NB4 (cell line): ENCODE measurements around the gene ERV3-1.
"Not testable (repeated sequence)": the region's sequence is repeated elsewhere in the genome, so short reads cannot be mapped to it uniquely, and the experiment has no call there.

Source experiments
- DNase-seq: peaks from one replicate; pipeline ENCODE4 v3.0.0; 2010; ENCODE audit warnings: low read depth
- H3K4me3 ChIP-seq: one replicate; pipeline ENCODE4 v1.5.1; 2011; ENCODE audit warnings: mild to moderate bottlenecking, low read depth, low read length, moderate library complexity
- CTCF ChIP-seq: IDR thresholded peaks from one replicate; pipeline ENCODE4 v1.5.1; 2012; ENCODE audit warnings: low read depth, low read length
- MAX ChIP-seq: IDR thresholded peaks from 2 replicates; pipeline ENCODE4 v1.6.1; 2011; ENCODE audit warnings: low read depth, low read length
- MYC ChIP-seq: IDR thresholded peaks from 2 replicates; pipeline ENCODE4 v1.6.1; 2011; ENCODE audit warnings: low read depth, low read length
- POLR2A ChIP-seq: IDR thresholded peaks from 2 replicates; pipeline ENCODE4 v1.6.1; 2011; ENCODE audit warnings: mild to moderate bottlenecking; ENCODE audit not compliant: insufficient read length; ENCODE audit errors: extremely low read depth

The ERV3-1 gene

GRCh38 chr7:64947252-64948000 lies 59.1 kb downstream of the ERV3-1 start:
- no peak overlapping the region for H3K4me3 ChIP-seq
- no peak for TF ChIP-seq CTCF
- TF ChIP-seq MYC, result no peak
- no peak for TF ChIP-seq MAX
- TF ChIP-seq POLR2A, result no peak
- no peak for DNase-seq

- DNase-seq, result peak; percentile 61
- TF ChIP-seq MAX, result no peak
- no peak for TF ChIP-seq POLR2A
- peak; percentile 55 for TF ChIP-seq CTCF
- no peak for TF ChIP-seq MYC
- no peak overlapping the region for H3K4me3 ChIP-seq
Measured at GRCh38 chr7:64946772-64947171, 59.7 kb downstream of the ERV3-1 start.

GRCh38 chr7:64945503-64946175 lies 60.8 kb downstream of the ERV3-1 start:
- TF ChIP-seq MYC (no peak), POLR2A (no peak)
- H3K4me3 ChIP-seq, result no peak overlapping the region
- DNase-seq, result no peak

- not testable (repeated sequence) for H3K4me3 ChIP-seq, DNase-seq
Measured at GRCh38 chr7:64944667-64945502, 61.6 kb downstream of the ERV3-1 start.
